GM12865 (cell line): ENCODE data around the gene AKR1C3.

Experiments
- DNase-seq: peaks from one replicate; pipeline ENCODE4 v3.0.0; 2010; ENCODE audit warnings: low read depth
- H3K4me3 ChIP-seq: 2 replicates; pipeline ENCODE4 v1.5.1; 2011; ENCODE audit warnings: mild to moderate bottlenecking, low read depth, low read length, control low read depth
- TF ChIP-seq, protein P1 (sequence below): IDR thresholded peaks from 2 replicates; pipeline ENCODE4 v1.5.1; 2011; ENCODE audit warnings: low read length, control low read depth, low read depth, inconsistent platforms; ENCODE audit not compliant: insufficient read depth; ENCODE audit errors: missing control alignments

The AKR1C3 gene

DNA sequence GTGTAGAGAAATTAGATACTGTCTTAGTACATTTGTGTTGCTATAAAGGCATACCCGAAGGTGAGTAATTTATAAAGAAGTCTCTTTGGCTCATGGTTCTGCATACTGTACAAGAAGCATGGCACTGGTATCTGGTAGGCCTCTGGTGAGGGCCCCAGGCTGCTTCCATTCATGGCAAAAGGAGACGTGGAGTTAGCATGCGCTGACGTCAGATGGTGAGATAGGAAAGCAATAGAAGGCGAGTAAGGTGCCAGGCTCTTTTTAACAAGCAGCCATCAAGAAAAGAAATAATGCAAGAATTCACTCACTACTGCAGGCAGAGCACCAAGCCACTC lies 52.7 kb downstream of the AKR1C3 start:
- DNase-seq = no peak
- TF ChIP-seq, protein P1, sequence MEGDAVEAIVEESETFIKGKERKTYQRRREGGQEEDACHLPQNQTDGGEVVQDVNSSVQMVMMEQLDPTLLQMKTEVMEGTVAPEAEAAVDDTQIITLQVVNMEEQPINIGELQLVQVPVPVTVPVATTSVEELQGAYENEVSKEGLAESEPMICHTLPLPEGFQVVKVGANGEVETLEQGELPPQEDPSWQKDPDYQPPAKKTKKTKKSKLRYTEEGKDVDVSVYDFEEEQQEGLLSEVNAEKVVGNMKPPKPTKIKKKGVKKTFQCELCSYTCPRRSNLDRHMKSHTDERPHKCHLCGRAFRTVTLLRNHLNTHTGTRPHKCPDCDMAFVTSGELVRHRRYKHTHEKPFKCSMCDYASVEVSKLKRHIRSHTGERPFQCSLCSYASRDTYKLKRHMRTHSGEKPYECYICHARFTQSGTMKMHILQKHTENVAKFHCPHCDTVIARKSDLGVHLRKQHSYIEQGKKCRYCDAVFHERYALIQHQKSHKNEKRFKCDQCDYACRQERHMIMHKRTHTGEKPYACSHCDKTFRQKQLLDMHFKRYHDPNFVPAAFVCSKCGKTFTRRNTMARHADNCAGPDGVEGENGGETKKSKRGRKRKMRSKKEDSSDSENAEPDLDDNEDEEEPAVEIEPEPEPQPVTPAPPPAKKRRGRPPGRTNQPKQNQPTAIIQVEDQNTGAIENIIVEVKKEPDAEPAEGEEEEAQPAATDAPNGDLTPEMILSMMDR = no peak
- no peak overlapping the region for H3K4me3 ChIP-seq

DNA sequence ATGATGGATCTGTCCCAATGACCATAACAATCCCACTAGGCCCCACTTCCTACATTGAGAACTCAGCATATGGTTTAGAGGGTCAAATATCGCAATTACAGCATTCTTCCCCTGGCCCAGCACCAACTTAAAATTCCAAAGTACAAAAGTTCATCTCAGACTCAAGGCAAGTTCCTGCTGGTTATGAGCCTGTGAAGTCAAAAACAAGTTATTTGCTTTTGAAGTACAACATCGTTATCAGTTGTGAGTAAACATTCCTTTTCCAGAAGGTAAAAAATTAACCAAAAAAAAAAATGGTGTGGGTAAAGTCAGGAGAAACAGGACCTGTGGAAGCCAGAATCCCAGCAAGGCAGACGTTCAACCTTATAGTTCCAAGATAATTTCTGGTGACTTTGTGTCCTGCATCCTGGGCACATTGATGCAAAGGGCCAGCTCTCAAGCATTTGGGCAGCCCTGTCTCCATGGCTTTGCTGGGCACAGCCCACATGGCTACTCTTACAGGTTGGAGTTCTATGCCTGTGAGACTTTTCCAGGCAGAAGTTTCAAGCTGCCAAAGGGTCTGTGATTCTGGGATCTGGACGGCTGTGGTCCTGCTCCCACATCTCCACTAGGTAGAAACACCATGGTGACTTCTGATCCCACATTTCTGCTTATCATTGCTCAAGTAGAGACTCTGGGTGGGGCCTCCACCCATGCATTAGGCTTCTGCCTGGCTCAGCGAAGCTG lies 53.2 kb downstream of the AKR1C3 start:
- no peak for DNase-seq
- no peak overlapping the region for H3K4me3 ChIP-seq
- TF ChIP-seq, protein P1 = no peak

DNA sequence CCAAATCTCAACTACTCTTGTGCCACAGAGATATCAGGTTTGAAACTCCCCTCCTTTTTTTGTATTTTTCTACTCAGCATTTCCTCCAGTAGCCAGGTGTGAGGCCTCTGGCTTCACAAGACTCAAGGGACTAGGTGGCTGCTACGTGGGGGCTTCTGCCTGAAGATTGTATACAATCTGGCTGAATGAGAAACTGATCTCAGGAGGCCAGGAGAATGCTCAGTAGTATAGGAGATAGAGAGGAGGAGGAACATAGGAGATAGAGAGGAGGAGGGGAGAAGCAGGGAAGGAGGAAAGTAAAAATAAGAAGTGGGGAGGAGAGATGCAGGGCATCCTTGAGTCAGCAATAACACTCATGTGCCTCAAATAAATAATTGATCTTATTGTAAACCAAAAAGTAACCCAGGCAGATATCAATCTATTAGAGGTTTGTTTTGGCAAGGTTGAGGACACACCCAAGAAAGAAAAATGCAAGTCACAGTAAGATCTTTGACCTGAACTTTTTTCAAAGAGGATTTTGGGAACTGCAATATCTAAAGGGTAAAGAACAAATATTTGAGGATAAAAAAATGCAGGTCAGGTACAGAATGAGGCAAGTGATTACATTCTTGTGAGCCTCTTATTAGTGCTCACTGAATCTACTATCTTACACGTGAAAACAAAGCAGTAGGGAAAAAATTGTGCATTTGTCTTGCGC lies 53.9 kb downstream of the AKR1C3 start:
- no peak for DNase-seq
- TF ChIP-seq, protein P1 = no peak
- H3K4me3 ChIP-seq = no peak overlapping the region

DNA sequence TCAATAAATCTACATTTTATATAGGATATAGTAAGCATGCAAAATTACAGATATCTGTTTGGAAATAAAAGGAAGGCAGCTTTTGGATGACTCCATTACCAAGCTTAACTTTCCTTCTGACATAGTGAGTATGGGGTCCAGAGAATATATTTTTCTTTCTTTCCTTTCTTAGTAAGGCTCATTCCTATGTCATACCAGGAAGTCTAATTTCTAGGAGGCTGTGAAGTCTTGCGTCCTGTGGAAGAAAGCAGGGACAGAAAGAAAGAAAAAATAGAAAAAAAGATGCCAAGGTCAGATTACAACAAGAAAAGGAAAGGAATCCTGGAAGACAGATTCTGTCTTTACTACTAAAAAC lies 54.4 kb downstream of the AKR1C3 start:
- H3K4me3 ChIP-seq = no peak overlapping the region
- DNase-seq = no peak
- TF ChIP-seq, protein P1 = no peak

DNA sequence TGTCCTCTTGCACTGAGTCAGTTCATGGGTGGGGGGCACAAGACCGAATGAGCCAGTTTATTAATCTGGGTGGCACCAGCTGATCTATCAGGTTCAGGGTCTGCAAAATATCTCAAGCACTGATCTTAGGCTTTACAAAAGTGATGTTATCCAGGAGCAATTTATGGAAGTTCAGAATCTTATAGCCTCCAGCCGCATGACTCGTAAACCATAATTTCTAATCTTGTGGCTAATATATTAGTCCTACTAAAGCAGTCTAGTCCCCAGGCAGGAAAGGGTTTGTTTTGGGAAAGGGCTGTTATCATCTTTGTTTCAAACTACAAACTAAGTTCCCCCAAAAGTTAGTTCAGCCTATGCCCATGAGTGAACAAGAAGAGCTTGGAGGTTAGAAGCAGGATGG lies 56.9 kb downstream of the AKR1C3 start:
- DNase-seq = no peak
- H3K4me3 ChIP-seq = no peak overlapping the region
- TF ChIP-seq, protein P1 = no peak

DNA sequence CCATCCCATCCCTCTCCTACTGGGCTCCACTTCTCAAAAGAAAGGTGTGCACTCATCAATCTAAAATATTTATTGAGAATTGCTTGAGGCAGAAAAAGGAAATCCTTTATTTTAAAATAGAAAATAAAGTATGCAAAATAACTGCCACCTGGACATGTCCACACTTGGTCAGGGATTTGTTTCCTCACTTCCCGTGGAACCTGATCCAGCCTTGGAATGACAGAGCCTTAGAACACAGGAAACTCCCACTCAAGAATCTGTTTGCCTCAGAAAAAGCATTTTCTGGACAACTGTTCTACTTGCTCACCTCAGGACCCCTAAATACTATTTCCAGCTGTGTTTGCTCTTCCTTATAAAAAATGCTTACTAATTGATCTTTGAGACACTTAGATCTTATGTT lies 61.7 kb downstream of the AKR1C3 start:
- no peak for DNase-seq
- H3K4me3 ChIP-seq = no peak overlapping the region
- TF ChIP-seq, protein P1 = no peak
